Measurements from ENCODE around the gene ADGRL1. TPM values are rescaled to one million over a fixed set of nuclear protein-coding genes. Genes with fewer than 3 reads are reported as not detected.

ADGRL1 gene
- total and polyA plus RNA-seq, 2 of the 8 experiments (the other 6 are each of a cell fraction or from before 2014, with no cell fraction given): 95.6 to 112 TPM

DNA sequence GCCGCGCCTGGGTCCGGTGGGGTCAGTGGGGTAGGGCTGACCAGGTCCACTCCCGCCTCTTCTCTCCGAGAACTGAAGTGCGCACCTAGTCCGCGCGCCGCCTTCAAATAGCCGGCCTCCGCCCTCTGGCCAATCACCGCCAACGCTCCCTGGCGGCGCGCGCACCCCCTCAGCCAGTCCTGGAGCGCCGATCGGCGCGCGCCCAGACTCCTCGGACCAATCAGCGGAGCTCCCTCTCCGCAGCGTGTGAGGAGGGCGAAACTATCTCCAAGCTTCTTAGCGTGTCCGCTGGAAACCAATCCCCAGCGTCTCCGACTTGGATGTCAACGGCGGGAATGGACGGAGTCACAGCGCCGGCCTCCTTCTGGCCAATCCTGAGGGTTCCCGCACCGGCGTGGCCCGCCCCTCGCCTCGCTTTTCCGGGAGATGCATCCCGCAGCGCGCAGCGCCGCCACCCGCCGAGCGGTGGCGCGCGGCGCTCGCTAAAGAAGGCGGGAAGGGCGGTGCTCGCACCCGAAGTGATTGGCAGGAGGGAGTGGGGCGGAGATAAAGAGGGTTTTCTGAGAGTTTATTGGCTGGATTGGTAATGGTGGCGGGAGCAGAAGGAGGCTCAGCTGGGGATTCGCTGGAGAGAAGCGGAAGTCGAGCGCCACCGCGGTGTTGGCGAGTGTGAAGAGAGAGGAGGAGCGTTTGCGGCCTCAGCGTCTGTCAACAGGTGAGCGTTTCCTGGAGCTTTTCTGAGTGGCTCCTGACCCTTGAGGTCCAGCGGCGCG lies 69.3 kb downstream of the ADGRL1 start, which contains the start of gene ASF1B:
TSS of gene ASF1B (minus strand) at position 81 of the 773 bp plus-strand sequence. CDS start 133 bp downstream, outside the sequence.
- 2% methylated on average over 66 of the region's 78 CpGs; no CpG with 5 or more reads in 1 of the 2 experiments for WGBS, 2 experiments (ENCODE audit: extremely low coverage in 1 of 2, insufficient coverage in 1 of 2, insufficient read length in 1 of 2, insufficient replicate concordance in 2 of 2, low coverage in 1 of 2, low lambda C conversion rate in 2 of 2, missing lambda C conversion rate in 1 of 2)
- Histone ChIP-seq H3K79me2 (ENCODE audit: control insufficient read depth in 1 of 2, insufficient read depth in 2 of 2, low read length in 2 of 2) (peaks cover 0 to 8% of the 10 kb centered on the region in 2 experiments; a peak in 2 of 4 replicates), H4K91ac (replicated peaks; ENCODE audit: insufficient read length, low read length) (peak within 1 kb of the TSS; percentile 85), H3K18ac (ENCODE audit: extremely low read depth, low read length) (peak within 1 kb of the TSS; percentile 99), H3K79me1 (ENCODE audit: low read depth, low read length) (peaks cover 2% of the 10 kb centered on the region; the same call in 1 of the 2 replicates), H2AFZ (ENCODE audit: low read length) (no peak within 1 kb of the TSS; the same call in 1 of the 2 replicates), H3K36me3 (ENCODE audit: control insufficient read depth in 2 of 4, insufficient read depth in 4 of 4, low read length in 3 of 4) (no peaks in the 10 kb centered on the region; a peak in 1 of 8 replicates), H3K23ac (ENCODE audit: insufficient read length) (peak within 1 kb of the TSS; percentile 9), H2BK20ac (ENCODE audit: low read length) (no peak within 1 kb of the TSS), H3K4me1 (replicated peaks in 1 of 4; ENCODE audit: control insufficient read depth in 3 of 4, insufficient read depth in 4 of 4, low read length in 3 of 4) (peaks cover 2 to 11% (median 5%) of the 10 kb centered on the region in 4 experiments), H3K14ac (ENCODE audit: insufficient read length) (no peak within 1 kb of the TSS), H3K4me2 (ENCODE audit: insufficient read depth in 1 of 2, low read depth in 2 of 2, low read length in 2 of 2) (peak within 1 kb of the TSS; percentile 54 to 82), H2BK12ac (ENCODE audit: low read depth, low read length) (0 out of 2 replicates have a peak within 1 kb of the TSS, but pooled peaks have one; percentile 27), H3K9me3 (ENCODE audit: insufficient read depth in 2 of 2, low read depth in 1 of 2, low read length in 1 of 2) (no peaks in the 10 kb centered on the region), H3K56ac (replicated peaks; ENCODE audit: insufficient read length, low read depth, low read length) (peak within 1 kb of the TSS; percentile 86), H3K4ac (replicated peaks; ENCODE audit: insufficient read length, low read depth, low read length) (peak within 1 kb of the TSS; percentile 98), H2BK5ac (ENCODE audit: low read depth, low read length) (peak within 1 kb of the TSS; percentile 88), H4K8ac (ENCODE audit: extremely low read depth, insufficient read depth, low read length) (peak within 1 kb of the TSS; percentile 95), H4K20me1 (replicated peaks in 1 of 2; ENCODE audit: control insufficient read depth in 1 of 2, insufficient read depth in 2 of 2, low read length in 2 of 2) (peaks cover 0 to 9% of the 10 kb centered on the region in 2 experiments), H3K23me2 (ENCODE audit: low read depth, low read length) (peaks cover 4% of the 10 kb centered on the region; the same call in 1 of the 2 replicates), H2BK120ac (replicated peaks; ENCODE audit: low read depth, low read length) (no peak within 1 kb of the TSS), H4K5ac (ENCODE audit: insufficient read length, low read depth, low read length) (peak within 1 kb of the TSS; percentile 87), H3K27me3 (replicated peaks in 1 of 4; ENCODE audit: control insufficient read depth in 3 of 4, extremely low read depth in 1 of 4, insufficient read depth in 3 of 4, low read length in 3 of 4) (no peaks in the 10 kb centered on the region), H3K27ac (ENCODE audit: low read depth, low read length) (peak within 1 kb of the TSS; percentile 78), H2BK15ac (ENCODE audit: low read length) (peak within 1 kb of the TSS; percentile 95; the same call in 1 of the 2 replicates), H2AK5ac (ENCODE audit: low read depth, low read length) (no peak within 1 kb of the TSS), H3K4me3 (ENCODE audit: extremely low read depth in 1 of 4, insufficient read depth in 2 of 4, low read depth in 3 of 4, low read length in 4 of 4) (peak within 1 kb of the TSS; percentile 75 to 86 (median 80)), H3K9ac (replicated peaks in 1 of 4; ENCODE audit: extremely low read depth in 1 of 4, low read depth in 3 of 4, low read length in 3 of 4) (peak within 1 kb of the TSS; percentile 74 to 85 (median 80))
- FAIRE-seq (no peak), DNase-seq (ENCODE audit: low read depth in 1 of 2, low spot score in 2 of 2) (peak; percentile 96 to 97)
- ChIA-PET POLR2A (ENCODE audit: partially characterized antibody) (interaction anchor here (0.6 to 5.8 kb wide), 30 partner anchors 9 to 336 kb away, joined by 3 to 109 read pairs (median 4); partner anchors contain the start of genes C19orf67, MISP3, PKN1 and PRKACA), CTCF (ENCODE audit: partially characterized antibody) (interaction anchor here (0.6 to 7.9 kb wide), 29 partner anchors 10 to 329 kb away, joined by 3 to 40 read pairs (median 4); partner anchors contain the start of gene PKN1)
- TF ChIP-seq SP2 (IDR thresholded peaks at IDR 0.05; ENCODE audit: low read length) (peak; percentile 34; the same call in 1 of the 2 replicates), SIRT6 (IDR thresholded peaks at IDR 0.05; ENCODE audit: low read length) (no peak), TAF7 (optimal IDR thresholded peaks at IDR 0.05; ENCODE audit: borderline replicate concordance, low read depth, low read length) (peak; percentile 81), NRF1 (IDR thresholded peaks at IDR 0.05; ENCODE audit: low read depth, low read length) (peak; percentile 24; the same call in 1 of the 2 replicates), FOSL1 (IDR thresholded peaks at IDR 0.05; ENCODE audit: insufficient read depth, low read depth, low read length) (peak; percentile 66; the same call in 1 of the 2 replicates), SIN3A (conservative IDR thresholded peaks at IDR 0.05 in 1 of 2, IDR thresholded peaks at IDR 0.05 in 1 of 2; ENCODE audit: low read depth in 1 of 2, low read length in 2 of 2) (0 out of 4 replicates have a peak, but pooled peaks have one; percentile 11 to 56), EGR1 (IDR thresholded peaks at IDR 0.05; ENCODE audit: borderline replicate concordance, low read depth, low read length) (no peak), SP4 (IDR thresholded peaks at IDR 0.05; ENCODE audit: low read length) (peak; percentile 91), KDM5A (IDR thresholded peaks at IDR 0.05; ENCODE audit: low read length) (no peak)
- TF ChIP-seq, protein P1, sequence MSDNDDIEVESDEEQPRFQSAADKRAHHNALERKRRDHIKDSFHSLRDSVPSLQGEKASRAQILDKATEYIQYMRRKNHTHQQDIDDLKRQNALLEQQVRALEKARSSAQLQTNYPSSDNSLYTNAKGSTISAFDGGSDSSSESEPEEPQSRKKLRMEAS (IDR thresholded peaks at IDR 0.05): peak; percentile 63; the same call in 1 of the 2 replicates
